ENCODE results near the gene APOB.
"Not testable (repeated sequence)": the region's sequence is repeated elsewhere in the genome, so short reads cannot be mapped to it uniquely, and the experiment has no call there.

The APOB gene

DNA sequence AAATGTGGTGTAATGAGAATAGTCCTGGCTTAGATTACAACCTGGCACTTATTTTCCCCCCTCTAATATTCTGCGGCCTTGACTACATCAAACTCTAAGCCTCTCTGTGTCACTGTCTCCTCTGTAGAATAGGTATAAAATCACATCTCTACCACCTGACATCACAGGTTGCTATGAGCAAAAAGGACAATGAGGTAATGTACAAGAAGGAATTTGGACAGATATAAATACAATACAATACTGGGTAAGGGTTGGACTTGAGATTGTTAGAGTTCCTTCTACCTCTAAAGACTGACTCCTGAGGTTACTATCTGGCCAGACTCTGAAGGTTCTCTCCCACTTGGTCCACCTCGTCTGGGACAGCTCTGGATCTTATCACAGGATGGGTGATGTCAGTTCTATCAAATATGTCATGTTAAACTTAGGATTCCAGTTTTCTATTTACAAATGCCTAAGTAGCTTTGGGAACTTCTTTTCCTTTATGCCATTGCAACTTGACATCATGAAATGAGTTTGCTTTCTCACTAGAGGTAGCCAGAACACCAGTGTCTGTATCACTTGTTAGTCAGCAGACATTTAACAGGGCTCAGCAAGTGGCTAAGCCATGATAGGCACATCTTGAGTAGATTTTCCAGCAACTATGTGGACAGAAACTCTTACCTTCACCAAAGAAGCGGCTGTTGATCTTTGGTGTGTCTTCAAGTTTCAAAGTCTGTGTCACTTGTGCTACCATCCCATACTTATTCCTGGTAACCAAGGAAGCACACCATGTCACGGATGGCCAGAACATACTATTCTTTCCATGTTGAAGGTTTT lies 9.5 kb downstream of the APOB start:
- no peak for DNase-seq (ENCODE audit: low read depth, low spot score)

DNA sequence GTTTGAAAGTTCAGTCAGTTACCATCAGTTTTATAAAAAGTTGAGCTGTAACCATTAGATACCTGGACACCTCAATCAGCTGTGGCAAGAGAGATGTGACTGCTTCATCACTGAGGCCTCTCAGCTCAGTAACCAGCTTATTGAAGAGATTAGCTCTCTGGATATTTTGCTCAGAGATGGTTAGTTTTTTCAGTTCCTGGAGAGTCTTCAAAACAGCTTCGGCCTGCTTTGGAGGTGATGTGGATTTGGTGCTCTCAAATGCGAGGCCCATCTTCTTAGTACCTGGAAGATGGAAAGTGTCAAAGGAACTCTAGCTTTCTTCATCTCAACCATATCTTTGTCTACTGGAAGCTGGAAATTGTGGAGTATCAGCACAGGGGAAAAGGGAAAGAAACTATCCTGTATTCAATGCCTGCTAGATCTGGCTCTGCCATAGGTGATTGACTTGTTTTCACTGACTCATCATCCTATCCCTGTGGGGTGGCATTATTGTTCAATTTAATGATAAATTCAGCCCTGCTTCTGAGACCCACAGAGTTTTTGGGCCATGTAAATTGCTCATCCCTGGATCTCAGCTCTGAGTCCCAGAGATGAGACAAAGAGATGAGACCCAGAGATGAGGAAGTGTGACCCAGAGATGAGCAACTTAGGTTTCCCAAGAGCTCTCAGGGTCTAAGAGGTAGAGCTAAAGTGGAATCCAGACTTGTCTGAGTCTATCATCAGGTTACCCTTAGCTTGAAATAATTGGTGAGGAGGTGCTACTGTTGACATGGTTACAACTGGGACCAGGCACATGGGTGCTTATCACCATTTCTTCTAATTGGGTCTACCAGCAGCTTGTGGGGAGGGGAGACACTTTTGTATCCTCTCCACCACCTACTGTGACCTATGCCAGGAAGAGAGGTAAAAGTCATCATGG lies 10.4 kb downstream of the APOB start:
- DNase-seq (ENCODE audit: low read depth, low spot score): no peak

DNA sequence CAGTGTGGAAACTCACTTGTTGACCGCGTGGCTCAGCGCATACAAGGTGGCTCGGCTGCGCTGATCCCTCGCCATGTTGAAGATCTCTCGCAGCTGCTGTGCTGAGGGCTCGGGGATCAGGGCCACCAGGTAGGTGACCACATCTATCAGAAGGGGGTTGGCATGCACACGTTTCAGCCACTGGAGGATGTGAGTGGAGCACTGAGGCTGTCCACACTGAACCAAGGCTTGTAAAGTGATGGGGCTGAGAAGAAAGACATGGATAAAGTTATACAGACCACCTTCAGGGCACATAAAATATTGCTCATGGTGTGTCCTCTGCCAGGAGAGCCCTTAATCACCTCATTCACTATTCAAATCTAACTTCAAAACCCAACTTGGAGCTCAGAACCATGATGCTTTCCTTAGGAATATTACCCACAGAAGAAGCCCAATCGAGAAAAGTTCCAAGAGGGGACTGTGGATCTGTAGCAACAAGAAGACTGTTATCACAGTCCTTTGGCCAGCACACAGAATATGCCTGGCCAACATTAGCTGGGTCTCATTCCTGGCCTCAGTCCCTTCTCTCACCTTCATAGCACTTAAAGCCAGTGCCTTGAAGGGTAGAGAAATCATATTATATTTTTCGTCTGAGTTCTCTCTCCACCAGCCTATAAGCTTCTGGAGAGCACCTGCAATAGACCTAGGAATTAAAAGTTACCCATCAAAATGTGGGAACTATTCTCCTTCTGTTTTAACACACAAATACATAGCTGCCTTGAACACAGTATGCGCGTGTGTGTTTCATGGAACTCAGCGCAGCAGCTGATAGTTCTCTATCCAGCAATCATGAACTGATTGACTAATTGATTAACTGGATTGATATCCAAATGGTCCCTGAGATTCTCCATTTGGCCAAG lies 11.3 kb downstream of the APOB start:
- DNase-seq (ENCODE audit: low read depth, low spot score): no peak

DNA sequence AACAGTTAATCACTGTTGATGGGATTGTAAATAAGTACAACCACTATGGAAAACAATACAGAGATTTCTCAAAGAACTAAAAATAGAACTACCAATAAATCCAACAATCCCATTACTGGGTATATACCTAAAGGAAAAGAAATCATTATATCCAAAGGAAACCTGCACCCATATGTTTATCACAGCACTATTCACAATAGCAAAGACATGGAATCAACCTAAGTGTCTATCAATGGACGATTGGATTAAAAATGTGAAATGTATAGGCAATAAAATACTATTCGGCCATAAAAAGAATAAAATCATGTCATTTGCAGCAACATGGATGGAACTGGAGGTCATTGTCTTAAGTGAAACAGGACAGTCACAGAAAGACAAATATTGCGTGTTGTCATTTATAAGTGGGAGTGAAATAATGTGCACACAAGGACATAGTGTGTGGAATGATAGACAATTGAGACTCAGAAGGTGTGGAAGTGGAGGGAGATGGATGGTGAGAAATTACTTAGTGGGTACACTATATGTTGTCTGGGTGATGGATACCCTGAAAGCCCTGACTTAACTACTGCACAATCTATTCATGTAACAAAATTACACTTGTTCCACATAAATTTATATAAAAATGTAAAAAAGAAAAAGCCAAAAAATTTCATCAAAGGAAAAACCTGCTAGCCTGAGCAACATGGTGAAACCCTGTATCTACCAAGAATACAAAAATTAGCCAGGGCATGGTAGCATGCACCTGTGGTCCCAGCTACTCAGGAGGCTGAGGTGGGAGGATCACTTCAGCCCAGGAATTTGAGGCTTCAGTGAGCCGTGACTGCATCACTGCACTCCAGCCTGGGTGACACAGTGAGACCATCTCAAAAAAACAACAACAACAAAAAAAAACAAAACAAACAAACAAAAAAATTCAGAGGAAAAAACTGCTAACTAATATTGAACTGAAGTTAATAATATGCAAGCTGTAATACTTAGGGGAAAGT lies 12.6 kb downstream of the APOB start:
- no peak for DNase-seq (ENCODE audit: low read depth, low spot score)

GRCh38 chr2:21029519-21029918 lies 14.4 kb downstream of the APOB start:
- DNase-seq (ENCODE audit: low read depth, low spot score): no peak

DNA sequence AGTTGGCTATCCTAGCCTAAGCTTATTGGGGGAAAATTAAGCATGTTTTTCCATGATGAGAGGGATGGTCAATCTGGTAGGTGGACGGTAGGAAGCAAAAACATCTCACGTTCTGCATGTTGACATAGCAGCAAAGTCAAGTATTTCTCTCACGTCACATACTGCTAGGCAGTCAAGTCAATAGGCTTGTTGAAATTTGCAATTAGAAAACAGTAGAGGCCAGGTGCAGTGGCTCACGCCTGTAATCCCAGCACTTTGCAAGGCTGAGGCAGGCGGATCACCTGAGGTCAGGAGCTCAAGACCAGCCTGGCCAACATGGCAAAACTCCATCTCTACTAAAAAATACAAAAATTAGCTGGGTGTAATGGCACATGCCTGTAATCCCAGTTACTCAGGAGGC lies 14.9 kb downstream of the APOB start:
- DNase-seq (ENCODE audit: low read depth, low spot score): not testable (repeated sequence)

DNA sequence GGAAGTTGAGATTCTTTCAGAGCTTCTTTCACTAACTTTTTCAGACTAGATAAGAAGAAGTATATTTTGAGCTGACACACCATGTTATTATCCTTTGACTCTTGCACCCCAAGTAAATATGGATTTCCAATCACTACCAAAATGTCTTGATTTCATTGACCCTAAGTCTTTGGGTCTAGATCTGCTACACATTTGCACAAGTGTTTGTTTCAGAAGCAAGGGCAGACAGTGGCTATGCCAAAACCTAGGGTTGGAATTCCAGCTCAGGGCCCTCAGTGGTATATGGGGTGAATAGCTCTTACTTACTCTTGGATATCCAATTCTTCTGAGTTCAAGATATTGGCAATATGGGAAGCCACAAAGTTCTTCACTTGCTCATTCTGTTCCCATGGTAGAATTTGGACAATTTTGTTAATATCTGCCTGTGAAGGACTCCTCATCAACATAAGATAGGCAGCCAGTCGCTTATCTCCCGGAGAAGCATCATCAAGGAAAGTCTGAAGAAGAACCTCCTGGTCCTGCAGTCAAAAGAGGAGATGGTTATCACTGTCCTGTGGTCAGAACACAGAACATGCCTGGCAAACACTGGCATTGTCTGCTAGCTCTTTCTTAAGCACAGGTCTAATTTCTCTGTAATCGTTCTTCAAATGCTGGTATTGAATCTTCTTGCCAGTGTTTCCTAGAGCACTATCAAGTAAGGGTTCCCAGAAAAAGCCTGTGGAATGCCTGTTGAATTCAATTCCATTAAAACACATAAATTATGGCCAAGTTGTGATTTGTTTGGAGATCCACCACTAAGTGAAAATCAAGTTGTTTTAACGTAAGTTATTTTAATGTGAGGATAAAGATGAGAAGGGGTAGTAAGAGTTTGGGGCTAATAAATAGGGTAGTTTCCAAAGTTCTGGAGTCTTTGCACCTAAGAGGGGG lies 15.6 kb downstream of the APOB start:
- no peak for DNase-seq (ENCODE audit: low read depth, low spot score)

GRCh38 chr2:21026479-21027282 lies 17.2 kb downstream of the APOB start:
- DNase-seq (ENCODE audit: low read depth, low spot score): no peak

DNA sequence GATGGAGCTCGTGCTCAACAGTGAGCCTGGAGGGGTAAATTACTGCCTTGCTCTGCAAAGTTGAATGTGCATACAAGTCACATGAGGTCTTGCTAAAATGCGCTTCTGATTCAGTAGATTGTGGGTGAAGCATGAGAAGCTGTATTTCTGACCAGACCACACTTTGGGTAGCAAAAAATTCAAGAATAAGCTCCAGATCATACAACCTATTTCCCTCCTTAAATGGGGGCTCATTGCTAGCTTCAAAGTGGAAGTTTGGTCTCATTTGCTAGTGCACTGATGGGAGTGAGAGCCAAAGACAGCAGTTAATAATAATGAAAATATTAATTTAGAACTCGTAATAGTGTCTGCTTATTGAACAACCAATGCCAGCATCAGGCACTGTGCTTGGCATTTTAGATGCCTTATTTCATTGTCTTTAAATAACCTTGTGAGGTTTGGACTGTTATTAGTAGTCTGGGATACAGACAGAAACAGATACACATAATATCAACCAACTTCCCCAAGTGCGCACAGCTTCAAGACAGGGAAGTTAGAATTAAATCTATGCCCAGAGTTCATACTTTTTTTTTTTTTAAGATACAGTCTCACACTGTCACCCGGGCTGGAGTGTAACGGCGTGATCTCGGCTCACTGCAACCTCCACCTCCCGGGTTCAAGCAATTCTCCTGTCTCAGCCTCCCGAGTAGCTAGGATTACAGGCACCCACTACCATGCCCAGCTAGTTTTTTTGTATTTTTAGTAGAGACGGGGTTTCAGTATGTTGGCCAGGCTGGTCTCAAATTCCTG lies 18.0 kb downstream of the APOB start:
- no peak for DNase-seq (ENCODE audit: low read depth, low spot score)

DNA sequence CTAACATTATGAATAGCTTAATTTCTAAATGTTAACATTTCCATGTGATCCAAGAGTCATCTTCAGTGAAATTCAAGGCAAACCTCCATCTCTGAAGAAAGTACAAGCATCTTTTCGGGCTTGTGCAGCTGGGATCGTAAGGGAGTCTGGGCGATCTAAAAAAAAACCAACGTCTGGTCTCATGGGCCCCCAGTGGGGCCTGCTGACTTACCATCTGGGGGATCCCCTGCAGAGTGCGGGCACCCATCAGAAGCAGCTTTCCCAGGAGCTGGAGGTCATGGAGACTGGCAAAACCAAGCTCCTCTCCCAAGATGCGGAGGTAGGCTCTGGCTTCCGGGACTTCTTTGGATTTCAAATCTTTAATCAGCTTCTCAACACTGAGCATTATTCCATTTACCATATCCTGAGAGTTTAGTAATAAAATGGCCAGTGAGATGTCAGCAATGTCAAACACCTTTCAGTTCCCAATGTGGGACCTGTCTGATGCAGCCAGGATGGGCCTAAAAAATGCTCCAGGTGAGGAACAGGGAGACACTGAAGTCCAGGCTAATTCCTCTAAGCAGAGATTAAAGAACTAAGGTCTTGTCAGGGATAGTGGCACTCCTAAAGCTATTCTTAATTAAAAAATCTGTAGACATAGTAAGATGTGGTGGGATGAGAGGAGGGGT lies 19.0 kb downstream of the APOB start:
- DNase-seq (ENCODE audit: low read depth, low spot score): no peak

GRCh38 chr2:21024198-21024597 lies 19.7 kb downstream of the APOB start:
- DNase-seq (ENCODE audit: low read depth, low spot score): no peak

DNA sequence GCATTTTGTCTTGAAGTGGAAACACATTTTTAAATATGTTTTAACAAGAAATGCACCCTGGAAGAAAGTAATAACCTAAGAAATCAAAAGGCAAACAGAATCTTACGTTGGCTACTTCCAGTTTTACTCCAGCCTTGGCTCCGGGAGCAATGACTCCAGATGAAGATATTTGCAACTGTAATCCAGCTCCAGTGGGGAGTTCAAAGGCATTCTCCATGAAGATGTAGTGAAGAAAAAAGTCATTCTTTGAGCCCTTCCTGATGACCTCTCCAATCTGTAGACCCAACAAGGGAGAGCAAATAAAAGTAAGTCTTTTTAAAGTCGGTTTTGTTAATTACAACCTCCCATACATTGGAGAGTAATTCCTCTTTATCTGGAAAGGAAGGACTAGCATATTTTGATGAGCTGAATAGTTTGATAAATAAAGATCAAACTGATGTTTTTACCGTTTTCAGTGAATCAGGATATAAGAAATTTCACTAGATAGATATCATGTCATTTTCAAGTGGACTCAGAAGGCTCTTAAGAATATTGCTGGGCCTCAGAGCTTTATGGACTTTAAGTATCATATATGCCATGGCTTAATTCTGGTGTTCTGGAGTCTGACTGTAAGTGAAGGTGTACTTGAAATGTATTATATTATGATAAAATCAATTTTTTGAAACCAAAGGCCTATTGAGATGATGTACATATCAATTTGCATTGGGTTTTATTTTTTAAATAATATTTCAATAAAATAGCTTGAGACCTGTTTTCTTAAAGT lies 20.3 kb downstream of the APOB start:
- no peak for DNase-seq (ENCODE audit: low read depth, low spot score)

GRCh38 chr2:21022792-21023367 lies 21.0 kb downstream of the APOB start:
- DNase-seq (ENCODE audit: low read depth, low spot score): no peak

DNA sequence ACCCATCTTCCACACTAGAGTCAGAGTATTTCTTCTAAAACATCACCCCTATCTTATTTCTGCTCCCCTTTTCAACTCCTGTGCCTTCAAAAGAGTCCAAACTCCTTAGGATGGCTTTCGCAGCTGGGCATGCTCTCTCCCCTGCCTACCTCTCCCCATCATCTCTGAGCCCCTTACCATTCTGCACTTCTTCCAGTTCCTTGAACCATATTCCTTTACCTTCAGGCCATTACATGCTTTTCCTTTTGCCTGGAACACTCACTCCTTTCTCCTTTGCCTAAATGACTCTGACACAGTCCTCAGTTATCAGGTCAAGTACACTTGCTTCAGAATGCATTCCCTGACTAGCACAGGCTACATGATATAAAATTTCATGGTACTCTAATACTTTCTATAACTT lies 22.4 kb downstream of the APOB start:
- no peak for DNase-seq (ENCODE audit: low read depth, low spot score)

DNA sequence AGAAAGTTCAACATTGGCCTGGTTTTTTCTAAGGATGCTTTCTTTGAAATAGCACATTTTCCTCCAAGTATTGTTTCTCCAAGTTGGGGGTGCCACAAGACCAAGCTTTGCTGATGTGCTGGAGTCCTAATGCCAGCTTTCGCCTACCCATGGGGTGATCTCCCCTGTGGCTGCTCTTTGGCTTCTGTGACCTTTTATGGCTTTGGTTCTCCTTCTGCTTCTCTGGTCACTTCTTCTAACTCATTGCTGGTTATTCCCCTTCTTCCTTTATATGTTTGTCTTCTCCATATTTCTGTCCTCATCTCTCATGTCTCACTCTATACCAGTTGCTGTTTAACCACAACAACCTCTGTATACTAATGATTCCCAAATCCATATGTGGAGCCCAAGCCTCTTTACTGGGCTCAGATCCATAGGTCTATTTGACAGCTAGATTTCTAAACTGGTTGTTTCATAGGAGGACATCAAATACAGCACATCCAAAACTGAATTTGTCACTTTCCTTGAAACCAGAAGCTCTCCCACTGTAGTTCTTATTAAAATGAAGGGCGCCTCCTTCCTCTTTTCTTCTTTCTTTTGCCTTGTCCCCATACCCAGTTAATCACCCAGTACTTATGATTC lies 23.1 kb downstream of the APOB start:
- no peak for DNase-seq (ENCODE audit: low read depth, low spot score)
